Prostate gland (tissue), 2 donors: ENCODE results near the gene CDH8.

Experiments
- CTCF ChIP-seq, 4 experiments: fragments of 200-600 bp in 2 of 4; fragments of 450-650 bp in 2 of 4; sonication (generic) in 2 of 4; IDR thresholded peaks; 1 replicate in 3 of 4; 2 replicates in 1 of 4; pipeline ENCODE4 v1.5.1; 2016 to 2019; ENCODE audit warnings: antibody characterized with exemption in 4 of 4, mild to moderate bottlenecking in 2 of 4, moderate library complexity in 2 of 4
- POLR2A ChIP-seq: fragments of 450-650 bp; IDR thresholded peaks from one replicate; pipeline ENCODE4 v1.6.1; 2016; ENCODE audit warnings: antibody characterized with exemption, mild to moderate bottlenecking

GRCh38 chr16:62041401-62041800 is 5.2 kb upstream of the CDH8 start:
- TF ChIP-seq CTCF (IDR thresholded peaks at IDR 0.05) (peak in 1 of 4 experiments; percentile 21), POLR2A (no peak)
